H1 (cell line): ENCODE measurements around the gene TPRG1L. TPM values are rescaled to one million over a fixed set of nuclear protein-coding genes. Genes with fewer than 3 reads are reported as not detected.
A peak's percentile ranks its signal among the peaks of the same experiment; 100 is the strongest.

Experiments
- CTCF ChIA-PET: fragments of 300-600 bp; sonication (Branson Sonifier 250); formaldehyde crosslinking; loops from one replicate; lab custom pipeline; 2021; ENCODE audit not compliant: partially characterized antibody; lab: Charles Lee
- POLR2A ChIA-PET: fragments of 300-600 bp; sonication (Branson Sonifier 250); formaldehyde crosslinking; loops from one replicate; lab custom pipeline; 2021; ENCODE audit warnings: inconsistent platforms; ENCODE audit not compliant: partially characterized antibody; lab: Charles Lee
- DNase-seq, 2 experiments: peaks; one replicate each; pipeline versions ENCODE4 v3.0.0 to v3.0.0-alpha.2; 2010 to 2022; ENCODE audit warnings: low spot score in 2 of 2, low read depth in 1 of 2, mixed read lengths in 1 of 2
- FAIRE-seq: peaks from 2 replicates; lab custom pipeline; 2011; peaks lifted over from hg19 to GRCh38; lab: Jason Lieb, UNC
- H2AFZ ChIP-seq: 2 replicates; pipeline ENCODE4 v1.8.1; 2012; ENCODE audit warnings: low read length, inconsistent platforms
- H2AK5ac ChIP-seq: 2 replicates; pipeline ENCODE4 v1.6.1; 2013; ENCODE audit warnings: low read depth, low read length
- H2BK120ac ChIP-seq: replicated peaks from 2 replicates; pipeline ENCODE3; 2013; ENCODE audit warnings: low read depth, low read length, inconsistent platforms
- H2BK12ac ChIP-seq: 2 replicates; pipeline ENCODE4 v1.6.1; 2013; ENCODE audit warnings: low read depth, low read length
- H2BK15ac ChIP-seq: 2 replicates; pipeline ENCODE4 v1.6.1; 2013; ENCODE audit warnings: low read length
- H2BK20ac ChIP-seq: 2 replicates; pipeline ENCODE4 v1.6.1; 2013; ENCODE audit warnings: low read length
- H2BK5ac ChIP-seq: 2 replicates; pipeline ENCODE4 v1.6.1; 2013; ENCODE audit warnings: low read depth, low read length
- H3K14ac ChIP-seq: 2 replicates; pipeline ENCODE4 v1.6.1; 2013; ENCODE audit warnings: inconsistent platforms; ENCODE audit not compliant: insufficient read length
- H3K18ac ChIP-seq: 2 replicates; pipeline ENCODE4 v1.6.1; 2013; ENCODE audit warnings: low read length; ENCODE audit errors: extremely low read depth
- H3K23ac ChIP-seq: 2 replicates; pipeline ENCODE4 v1.6.1; 2013; ENCODE audit warnings: inconsistent platforms; ENCODE audit not compliant: insufficient read length
- H3K23me2 ChIP-seq: 2 replicates; pipeline ENCODE4 v1.6.1; 2013; ENCODE audit warnings: low read depth, low read length
- H3K27ac ChIP-seq: 2 replicates; pipeline ENCODE4 v1.6.1; 2011; ENCODE audit warnings: low read depth, low read length, inconsistent platforms
- H3K27me3 ChIP-seq, 4 experiments: replicated peaks in 1 of 4; 1 replicate in 1 of 4; 2 replicates in 3 of 4; pipeline versions ENCODE4 v1.6.1 to v1.8.1; 2011 to 2013; ENCODE audit warnings: low read length in 3 of 4, mild to moderate bottlenecking in 3 of 4, inconsistent platforms in 2 of 4, mixed read lengths in 2 of 4, moderate library complexity in 1 of 4; ENCODE audit not compliant: control insufficient read depth in 3 of 4, insufficient read depth in 3 of 4; ENCODE audit errors: extremely low read depth in 1 of 4
- H3K36me3 ChIP-seq, 4 experiments: 2 replicates each; pipeline versions ENCODE4 v1.6.1 to v1.8.1; 2011 to 2013; ENCODE audit warnings: mild to moderate bottlenecking in 4 of 4, low read length in 3 of 4, moderate library complexity in 2 of 4, control low read depth in 1 of 4, inconsistent platforms in 1 of 4; ENCODE audit not compliant: insufficient read depth in 4 of 4, control insufficient read depth in 2 of 4
- H3K4ac ChIP-seq: replicated peaks from 2 replicates; pipeline ENCODE3; 2013; ENCODE audit warnings: low read length, low read depth, mixed read lengths, inconsistent platforms; ENCODE audit not compliant: insufficient read length
- H3K4me1 ChIP-seq, 4 experiments: replicated peaks in 1 of 4; 1 replicate in 1 of 4; 2 replicates in 3 of 4; pipeline versions ENCODE4 v1.6.1 to v1.8.1; 2011 to 2013; ENCODE audit warnings: low read length in 3 of 4, inconsistent platforms in 2 of 4, mixed read lengths in 1 of 4; ENCODE audit not compliant: insufficient read depth in 4 of 4, control insufficient read depth in 3 of 4
- H3K4me2 ChIP-seq, 2 experiments: 2 replicates each; pipeline versions ENCODE4 v1.6.1 to v1.8.1; 2011 to 2013; ENCODE audit warnings: low read depth in 2 of 2, low read length in 2 of 2, control low read depth in 1 of 2, inconsistent platforms in 1 of 2, mild to moderate bottlenecking in 1 of 2; ENCODE audit not compliant: insufficient read depth in 1 of 2
- H3K4me3 ChIP-seq, 4 experiments: fragments of 200-600, 300-600 bp in 1 of 4; sonication (generic), shearing (Covaris generic), sonication (Bioruptor Twin) in 1 of 4; 2 replicates each; pipeline versions ENCODE4 v1.5.1 to v1.8.1; 2011 to 2016; ENCODE audit warnings: low read length in 4 of 4, low read depth in 3 of 4, control low read depth in 2 of 4, inconsistent platforms in 2 of 4, mild to moderate bottlenecking in 2 of 4, mixed read lengths in 1 of 4, moderate library complexity in 1 of 4; ENCODE audit not compliant: insufficient read depth in 2 of 4; ENCODE audit errors: extremely low read depth in 1 of 4
- H3K56ac ChIP-seq: replicated peaks from 2 replicates; pipeline ENCODE3; 2013; ENCODE audit warnings: low read depth, mild to moderate bottlenecking, mixed read lengths, low read length, inconsistent platforms; ENCODE audit not compliant: insufficient read length
- H3K79me1 ChIP-seq: 2 replicates; pipeline ENCODE4 v1.6.1; 2013; ENCODE audit warnings: low read depth, low read length, control low read depth
- H3K79me2 ChIP-seq, 2 experiments: 2 replicates each; pipeline versions ENCODE4 v1.6.1 to v1.8.1; 2012 to 2013; ENCODE audit warnings: low read length in 2 of 2, mild to moderate bottlenecking in 2 of 2, inconsistent platforms in 1 of 2; ENCODE audit not compliant: insufficient read depth in 2 of 2, control insufficient read depth in 1 of 2
- H3K9ac ChIP-seq, 4 experiments: replicated peaks in 1 of 4; 1 replicate in 1 of 4; 2 replicates in 3 of 4; pipeline versions ENCODE4 v1.6.1 to v1.8.1; 2011 to 2013; ENCODE audit warnings: low read depth in 3 of 4, low read length in 3 of 4, control low read depth in 2 of 4, mild to moderate bottlenecking in 2 of 4, moderate library complexity in 2 of 4, inconsistent platforms in 1 of 4; ENCODE audit errors: extremely low read depth in 1 of 4
- H3K9me3 ChIP-seq, 2 experiments: 2 replicates each; pipeline versions ENCODE4 v1.6.1 to v1.8.1; 2012 to 2013; ENCODE audit warnings: mild to moderate bottlenecking in 2 of 2, moderate library complexity in 2 of 2, control low read depth in 1 of 2, inconsistent platforms in 1 of 2, low read depth in 1 of 2, low read length in 1 of 2, mixed read lengths in 1 of 2; ENCODE audit not compliant: insufficient read depth in 2 of 2
- H4K20me1 ChIP-seq, 2 experiments: replicated peaks in 1 of 2; 2 replicates each; pipeline versions ENCODE3 to v1.8.1; 2011 to 2013; ENCODE audit warnings: inconsistent platforms in 2 of 2, low read length in 2 of 2, mild to moderate bottlenecking in 1 of 2; ENCODE audit not compliant: insufficient read depth in 2 of 2, control insufficient read depth in 1 of 2
- H4K5ac ChIP-seq: 2 replicates; pipeline ENCODE4 v1.6.1; 2013; ENCODE audit warnings: low read length, low read depth, mixed read lengths, inconsistent platforms; ENCODE audit not compliant: insufficient read length
- H4K8ac ChIP-seq: 2 replicates; pipeline ENCODE4 v1.8.0; 2013; ENCODE audit warnings: mild to moderate bottlenecking, moderate library complexity, low read length, inconsistent platforms; ENCODE audit not compliant: insufficient read depth; ENCODE audit errors: extremely low read depth
- H4K91ac ChIP-seq: replicated peaks from 2 replicates; pipeline ENCODE3; 2013; ENCODE audit warnings: low read length, mixed read lengths, inconsistent platforms; ENCODE audit not compliant: insufficient read length
- BCL11A ChIP-seq, 2 experiments: IDR thresholded peaks; one replicate each; pipeline ENCODE4 v1.6.1; 2011; ENCODE audit warnings: low read depth in 2 of 2, low read length in 2 of 2, mild to moderate bottlenecking in 2 of 2
- CHD1 ChIP-seq: IDR thresholded peaks from 2 replicates; pipeline ENCODE4 v1.6.1; 2012; ENCODE audit warnings: low read depth, low read length, improper control_type of control experiment
- RBBP5 ChIP-seq: IDR thresholded peaks from 2 replicates; pipeline ENCODE4 v1.7.1; 2012; ENCODE audit warnings: low read depth, mild to moderate bottlenecking, inconsistent platforms, low read length, moderate library complexity, borderline replicate concordance
- RFX5 ChIP-seq: IDR thresholded peaks from 2 replicates; pipeline ENCODE4 v1.6.1; 2011; ENCODE audit warnings: low read depth, low read length, improper control_type of control experiment, borderline replicate concordance
- WGBS, 2 experiments: shearing (Covaris generic) in 1 of 2; methylation state at CpG; one replicate each; pipeline versions ENCODE4 v1.1.6 to v1.1.7; 2013 to 2015; ENCODE audit warnings: low lambda C conversion rate in 2 of 2, mixed read lengths in 2 of 2, inconsistent platforms in 1 of 2, low coverage in 1 of 2, missing lambda C conversion rate in 1 of 2; ENCODE audit not compliant: insufficient replicate concordance in 2 of 2, insufficient coverage in 1 of 2, insufficient read length in 1 of 2; ENCODE audit errors: extremely low coverage in 1 of 2, missing lambda C conversion rate in 1 of 2; 5-methylcytosine and 5-hydroxymethylcytosine counted together
- polyA plus RNA-seq, 7 experiments: library from polyadenylated mRNA; depleted of rRNA in 3 of 7; stranded (reverse) in 5 of 7; unstranded in 2 of 7; fragments of >200 nt in 5 of 7; fragments of 200-250 nt in 2 of 7; gene quantifications; 1 replicate in 5 of 7; 2 replicates in 1 of 7; 4 replicates in 1 of 7; pipeline versions ENCODE4 v1.2.1 to v1.2.3, GENCODE V29; 2011 to 2013; ENCODE audit warnings: missing spikeins in 2 of 7, mixed read lengths in 2 of 7
- total RNA-seq: library from RNA; stranded (reverse); fragmentation: NEBNext Ultra II Directional; extraction: Animal tissue kit (Norgen Biotek cat#: 25700); gene quantifications from 2 replicates; pipeline ENCODE4 v1.2.1, GENCODE V29; 2021

TPRG1L gene
- total and polyA plus RNA-seq, 2 of the 8 experiments (the other 6 are each of a cell fraction or from before 2014, with no cell fraction given): 21.7 to 22.3 TPM

- POLR2A ChIA-PET: no interaction called here
- Histone ChIP-seq H3K23me2 (peaks cover 4% of the 10 kb centered on the region; the same call in 1 of the 2 replicates), H3K27me3 (peaks cover 0 to 3% (median 0%) of the 10 kb centered on the region in 4 experiments; a peak in 3 of 7 replicates), H3K23ac (no peak overlapping the region), H3K36me3 (no peaks in the 10 kb centered on the region), H3K9me3 (no peaks in the 10 kb centered on the region), H3K18ac (no peak overlapping the region), H2AK5ac (no peak overlapping the region), H3K56ac (no peak overlapping the region), H2BK5ac (no peak overlapping the region), H4K91ac (peak overlapping the region; percentile 27), H2BK15ac (no peak overlapping the region), H2AFZ (no peak overlapping the region), H2BK12ac (no peak overlapping the region), H2BK20ac (no peak overlapping the region), H3K79me1 (no peaks in the 10 kb centered on the region), H3K4ac (no peak overlapping the region), H3K27ac (no peak overlapping the region), H3K9ac (no peak overlapping the region), H4K8ac (no peak overlapping the region), H2BK120ac (no peak overlapping the region), H4K20me1 (peaks cover 0 to 1% of the 10 kb centered on the region in 2 experiments), H3K14ac (no peak overlapping the region), H3K79me2 (no peaks in the 10 kb centered on the region), H4K5ac (no peak overlapping the region), H3K4me2 (no peak overlapping the region), H3K4me1 (peaks cover 0 to 30% (median 22%) of the 10 kb centered on the region in 4 experiments; a peak in 6 of 7 replicates), H3K4me3 (no peak overlapping the region)
- DNase-seq: no peak
- CTCF ChIA-PET: interaction anchor here (1.0 to 2.2 kb wide), 6 partner anchors 12 to 56 kb away, joined by 3 to 7 read pairs (median 4); no protein-coding TSS in a partner anchor
- WGBS, 2 experiments: 91% methylated on average over 15 of the region's 15 CpGs; no CpG with 5 or more reads in 1 of the 2 experiments
- TF ChIP-seq BCL11A (IDR thresholded peaks at IDR 0.05; ENCODE audit: low read depth in 2 of 2, low read length in 2 of 2) (no peak), RFX5 (no peak), CHD1 (no peak), RBBP5 (no peak)
- no peak for FAIRE-seq
These were observed 46.0 kb downstream of the TPRG1L start for GRCh38 chr1:3670823-3671265.
